WI38 (cell line): ENCODE results near the gene NUDT15.

Experiments used
- H3K4me3 ChIP-seq: 2 replicates; pipeline ENCODE4 v1.5.1; 2011; ENCODE audit warnings: low read depth, mild to moderate bottlenecking, control low read depth, low read length
- TF ChIP-seq, protein P1 (sequence below): IDR thresholded peaks from 2 replicates; pipeline ENCODE4 v1.5.1; 2012; ENCODE audit warnings: low read depth, mild to moderate bottlenecking, control low read depth, low read length

NUDT15 gene

DNA sequence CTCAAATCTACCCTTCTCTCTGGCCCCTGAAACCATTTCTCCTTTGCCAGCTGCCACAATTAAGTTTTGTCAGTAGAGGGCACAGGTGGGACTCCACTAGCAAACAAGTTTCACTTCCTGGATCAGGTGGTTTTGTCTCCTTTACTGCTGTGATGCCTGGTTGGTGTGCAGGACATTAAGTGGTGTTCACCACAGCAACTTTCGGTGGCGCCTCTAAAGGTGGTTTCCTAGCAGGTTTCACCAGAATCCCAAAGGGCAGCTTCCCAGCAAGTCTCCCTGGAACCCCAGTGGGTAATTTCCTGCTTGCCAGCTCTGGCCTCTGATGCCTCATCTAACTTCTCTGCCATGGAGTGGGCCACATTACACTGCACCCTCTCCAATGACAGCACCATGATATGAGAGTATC lies 40.7 kb downstream of the NUDT15 start:
- no peak overlapping the region for H3K4me3 ChIP-seq
- TF ChIP-seq, protein P1, sequence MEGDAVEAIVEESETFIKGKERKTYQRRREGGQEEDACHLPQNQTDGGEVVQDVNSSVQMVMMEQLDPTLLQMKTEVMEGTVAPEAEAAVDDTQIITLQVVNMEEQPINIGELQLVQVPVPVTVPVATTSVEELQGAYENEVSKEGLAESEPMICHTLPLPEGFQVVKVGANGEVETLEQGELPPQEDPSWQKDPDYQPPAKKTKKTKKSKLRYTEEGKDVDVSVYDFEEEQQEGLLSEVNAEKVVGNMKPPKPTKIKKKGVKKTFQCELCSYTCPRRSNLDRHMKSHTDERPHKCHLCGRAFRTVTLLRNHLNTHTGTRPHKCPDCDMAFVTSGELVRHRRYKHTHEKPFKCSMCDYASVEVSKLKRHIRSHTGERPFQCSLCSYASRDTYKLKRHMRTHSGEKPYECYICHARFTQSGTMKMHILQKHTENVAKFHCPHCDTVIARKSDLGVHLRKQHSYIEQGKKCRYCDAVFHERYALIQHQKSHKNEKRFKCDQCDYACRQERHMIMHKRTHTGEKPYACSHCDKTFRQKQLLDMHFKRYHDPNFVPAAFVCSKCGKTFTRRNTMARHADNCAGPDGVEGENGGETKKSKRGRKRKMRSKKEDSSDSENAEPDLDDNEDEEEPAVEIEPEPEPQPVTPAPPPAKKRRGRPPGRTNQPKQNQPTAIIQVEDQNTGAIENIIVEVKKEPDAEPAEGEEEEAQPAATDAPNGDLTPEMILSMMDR, result no peak

DNA sequence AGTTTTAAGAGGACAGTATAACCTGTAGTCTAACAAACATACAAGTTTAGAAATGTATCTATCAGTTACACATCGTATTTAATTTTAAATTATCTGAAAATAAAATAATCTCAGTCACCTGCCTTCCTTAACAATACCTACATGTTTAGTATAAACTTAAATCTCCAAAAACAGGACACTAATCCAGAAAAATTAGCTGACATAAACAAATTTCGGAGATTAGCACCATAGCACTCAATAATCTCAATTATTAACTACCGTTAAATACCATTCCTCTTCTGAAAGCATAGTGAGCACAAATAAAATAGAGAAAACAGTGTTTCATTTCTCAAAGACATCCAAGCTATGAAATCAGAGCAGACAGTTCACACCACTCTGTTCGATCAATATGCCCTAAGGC lies 44.2 kb downstream of the NUDT15 start:
- TF ChIP-seq, protein P1, result no peak

DNA sequence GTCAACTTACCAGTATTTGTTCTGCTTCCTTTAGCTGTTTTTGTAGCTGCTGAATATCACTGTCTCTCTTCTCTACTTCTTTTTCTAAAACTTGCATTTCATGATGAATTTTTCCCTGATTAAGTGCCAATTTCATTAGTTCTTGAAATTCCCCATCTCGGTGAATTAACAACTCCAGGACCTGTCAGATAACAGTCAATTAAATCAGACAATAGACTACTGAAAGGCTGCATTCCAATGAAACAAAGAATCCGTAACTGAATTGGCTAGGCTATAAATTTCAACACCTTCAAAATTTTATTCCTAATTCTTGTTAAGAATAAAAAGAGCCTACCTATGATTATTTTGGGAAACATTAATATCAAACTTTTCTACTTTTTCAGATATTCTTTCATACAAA lies 48.7 kb downstream of the NUDT15 start:
- H3K4me3 ChIP-seq, result no peak overlapping the region
- TF ChIP-seq, protein P1, result no peak

More for the DNA sequence above, 44.2 kb downstream of the NUDT15 start:
- H3K4me3 ChIP-seq, result no peak overlapping the region

DNA sequence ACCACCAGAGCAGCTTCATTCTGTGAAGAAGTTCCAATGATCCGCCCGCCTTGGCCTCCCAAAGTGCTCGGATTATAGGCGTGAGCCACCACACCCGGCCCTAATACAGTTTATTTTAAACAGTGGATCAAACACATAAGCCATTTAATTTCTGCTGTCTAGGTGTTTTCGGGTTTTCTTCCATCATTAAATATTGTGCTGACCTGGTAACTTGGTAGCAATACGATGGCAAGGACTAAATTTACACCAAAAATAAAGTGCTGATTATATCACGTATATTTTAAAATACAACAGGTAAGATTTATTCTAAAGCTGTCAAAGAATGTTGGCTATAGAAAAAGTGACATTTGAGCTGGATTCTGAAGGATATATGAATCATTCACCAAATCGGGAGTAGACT lies 56.1 kb downstream of the NUDT15 start:
- H3K4me3 ChIP-seq, result peak overlapping the region; percentile 98
- TF ChIP-seq, protein P1, result no peak

DNA sequence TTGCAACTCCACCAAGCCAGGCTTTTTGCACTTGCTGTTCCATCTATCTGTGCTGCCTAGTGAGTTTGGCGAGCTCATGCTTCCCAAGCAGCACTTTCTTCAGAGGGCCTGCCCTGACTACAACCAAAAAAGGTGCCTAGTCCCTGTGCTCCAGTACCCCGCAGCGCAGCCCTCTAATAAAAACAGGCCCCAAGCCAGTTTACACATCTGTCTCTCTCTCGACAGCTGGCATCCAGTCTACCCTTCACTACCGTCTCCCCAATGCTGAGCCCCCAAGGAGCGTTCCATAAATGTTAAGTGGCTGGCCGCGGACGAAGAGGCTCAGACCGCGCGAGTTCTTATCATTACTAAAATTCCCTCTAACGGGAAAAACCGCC lies 56.9 kb downstream of the NUDT15 start:
- TF ChIP-seq, protein P1, result no peak
- peak overlapping the region; percentile 98 for H3K4me3 ChIP-seq

DNA sequence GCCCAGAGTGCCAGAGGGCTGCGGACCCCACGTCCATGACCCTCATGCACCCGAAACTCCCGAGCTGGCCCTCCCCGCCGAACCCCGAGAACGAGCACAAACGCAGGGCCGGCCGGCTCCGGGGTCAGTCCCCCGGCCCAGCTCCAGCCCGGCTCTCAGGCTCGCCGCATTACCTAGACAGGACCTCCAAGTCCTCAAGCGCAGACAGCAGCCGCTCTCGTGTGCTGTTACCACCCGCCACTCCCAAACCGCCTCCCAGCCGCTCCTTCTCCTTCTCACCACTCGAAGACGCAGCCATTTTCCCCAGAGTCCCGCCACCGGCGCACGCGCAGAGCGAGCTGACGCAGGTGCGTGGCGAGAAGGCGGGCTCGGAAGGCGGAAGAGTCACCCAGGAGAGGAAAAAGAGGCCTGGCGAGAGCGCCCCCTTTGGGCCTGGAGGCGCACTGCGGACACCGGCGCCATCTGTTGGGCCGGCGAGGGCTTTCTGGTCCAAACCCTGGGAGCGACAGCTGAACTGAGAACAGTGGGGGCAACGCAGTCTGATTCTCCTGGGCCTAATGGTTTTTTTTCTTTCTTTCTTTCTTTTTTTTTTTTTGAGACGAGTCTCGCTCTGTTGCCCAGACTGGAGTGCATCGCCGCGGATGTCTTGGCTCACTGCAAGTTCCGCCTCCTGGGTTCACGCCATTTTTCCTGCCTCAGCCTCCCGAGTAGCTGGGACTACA lies 57.4 kb downstream of the NUDT15 start, which contains the start of gene MED4:
TSS of gene MED4 (minus strand) at position 324 of the 722 bp plus-strand sequence. CDS start at position 298, 26 bp downstream.
- H3K4me3 ChIP-seq, result peak within 1 kb of the TSS; percentile 98
- TF ChIP-seq, protein P1, result peak; percentile 97

DNA sequence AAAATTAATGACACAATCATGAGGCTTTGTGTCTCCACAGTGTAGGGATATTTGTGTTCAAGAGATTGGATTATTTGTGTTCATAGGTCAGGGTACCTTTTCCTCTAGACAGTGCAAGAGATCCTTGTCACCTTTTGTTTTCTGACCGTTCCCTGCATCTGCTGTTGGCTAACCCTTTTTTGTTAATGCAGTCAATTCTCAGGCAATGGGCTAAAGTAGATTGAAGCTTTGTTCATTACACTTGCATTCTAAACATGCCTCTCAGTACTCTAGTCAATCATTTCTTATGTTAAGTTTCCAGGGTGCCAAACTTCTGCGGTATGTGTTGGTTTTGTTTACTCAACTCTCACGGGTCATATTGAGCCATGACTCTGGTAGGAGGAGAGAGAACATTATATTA lies 59.1 kb downstream of the NUDT15 start:
- no peak overlapping the region for H3K4me3 ChIP-seq
- TF ChIP-seq, protein P1, result no peak
